ENCODE results near the gene EGFR.

Gene EGFR

GRCh38 chr7:55258631-55259030, 239.8 kb downstream of the EGFR start:
- in situ Hi-C loops (cut with MboI; ENCODE audit: low pct_unique_long_range_greater_than_20kb, low sequenced_read_pairs, unreplicated experiment), result no loop called here
- no peak for DNase-seq (ENCODE audit: low spot score)

GRCh38 chr7:55260171-55260570, 241.4 kb downstream of the EGFR start:
- TF ChIP-seq CTCF (IDR thresholded peaks at IDR 0.05; ENCODE audit: extremely low read depth, insufficient read depth, missing control alignments), result no peak
- in situ Hi-C loops (cut with MboI; ENCODE audit: low pct_unique_long_range_greater_than_20kb, low sequenced_read_pairs, unreplicated experiment), result loop anchor here (10.0 kb wide), 1 partner anchor 475 kb away; no protein-coding TSS in a partner anchor
- no peak for DNase-seq (ENCODE audit: low spot score)

More at GRCh38 chr7:55258631-55259030, 239.8 kb downstream of the EGFR start:
- TF ChIP-seq CTCF (IDR thresholded peaks at IDR 0.05; ENCODE audit: extremely low read depth, insufficient read depth, missing control alignments), result no peak

- DNase-seq (ENCODE audit: low spot score), result no peak
- in situ Hi-C loops (cut with MboI; ENCODE audit: low pct_unique_long_range_greater_than_20kb, low sequenced_read_pairs, unreplicated experiment), result loop anchor here (10.0 kb wide), 1 partner anchor 476 kb away; no protein-coding TSS in a partner anchor
- TF ChIP-seq CTCF (IDR thresholded peaks at IDR 0.05; ENCODE audit: extremely low read depth, insufficient read depth, missing control alignments), result no peak
These were observed 242.0 kb downstream of the EGFR start for GRCh38 chr7:55260676-55261385.
